GM18868 (cell line): ENCODE measurements around the gene MR1.
"Not testable (repeated sequence)": the region's sequence is repeated elsewhere in the genome, so short reads cannot be mapped to it uniquely, and the experiment has no call there.

Source experiments
- ATAC-seq: cut with Tn5 transposase; IDR thresholded peaks from one replicate; pipeline ENCODE4 v1.9.1; 2021; ENCODE audit warnings: mild to moderate bottlenecking, moderate library complexity; ENCODE audit not compliant: unreplicated experiment

Gene MR1

GRCh38 chr1:181028615-181029014, 5.2 kb upstream of the MR1 start:
- ATAC-seq: no peak

GRCh38 chr1:181032535-181032934, 1.2 kb upstream of the MR1 start:
- ATAC-seq: no peak

GRCh38 chr1:181033128-181033798, 520 bp upstream of the MR1 start:
- ATAC-seq: peak; percentile 27

- not testable (repeated sequence) for ATAC-seq
These were observed 1.4 kb downstream of the MR1 start for GRCh38 chr1:181035210-181035609.

GRCh38 chr1:181036107-181036836, 2.5 kb downstream of the MR1 start:
- ATAC-seq: no peak

- no peak for ATAC-seq
These were observed 3.6 kb downstream of the MR1 start for GRCh38 chr1:181037386-181037785.

GRCh38 chr1:181038399-181038873, 4.7 kb downstream of the MR1 start:
- ATAC-seq: no peak

GRCh38 chr1:181040284-181040865, 6.6 kb downstream of the MR1 start:
- no peak for ATAC-seq

GRCh38 chr1:181043025-181043888, 9.5 kb downstream of the MR1 start:
- ATAC-seq: no peak

GRCh38 chr1:181044449-181044966, 10.7 kb downstream of the MR1 start:
- peak; percentile 94 for ATAC-seq

- not testable (repeated sequence) for ATAC-seq
These were observed 12.2 kb downstream of the MR1 start for GRCh38 chr1:181045946-181046345.

GRCh38 chr1:181049378-181049777, 15.6 kb downstream of the MR1 start:
- no peak for ATAC-seq

- no peak for ATAC-seq
These were observed 17.1 kb downstream of the MR1 start for GRCh38 chr1:181050922-181051321.

GRCh38 chr1:181056560-181056959, 22.8 kb downstream of the MR1 start:
- ATAC-seq: no peak

GRCh38 chr1:181057079-181057478, 23.3 kb downstream of the MR1 start:
- no peak for ATAC-seq

GRCh38 chr1:181059435-181059834, 25.7 kb downstream of the MR1 start:
- no peak for ATAC-seq

- ATAC-seq: no peak
These were observed 26.3 kb downstream of the MR1 start for GRCh38 chr1:181060066-181060465.

GRCh38 chr1:181060947-181061346, 27.2 kb downstream of the MR1 start:
- not testable (repeated sequence) for ATAC-seq

GRCh38 chr1:181061487-181061886, 27.7 kb downstream of the MR1 start:
- ATAC-seq: no peak

- peak; percentile 80 for ATAC-seq
These were observed 28.4 kb downstream of the MR1 start for GRCh38 chr1:181061891-181062835.
